ENCODE results near the gene STRAP. TPM values are rescaled to one million over a fixed set of nuclear protein-coding genes. Genes with fewer than 3 reads are reported as not detected.

Gene STRAP
- total and polyA plus RNA-seq, 2 of the 13 experiments (the other 11 are each of a cell fraction or from before 2014, with no cell fraction given), result 66.9 to 118 TPM

DNA sequence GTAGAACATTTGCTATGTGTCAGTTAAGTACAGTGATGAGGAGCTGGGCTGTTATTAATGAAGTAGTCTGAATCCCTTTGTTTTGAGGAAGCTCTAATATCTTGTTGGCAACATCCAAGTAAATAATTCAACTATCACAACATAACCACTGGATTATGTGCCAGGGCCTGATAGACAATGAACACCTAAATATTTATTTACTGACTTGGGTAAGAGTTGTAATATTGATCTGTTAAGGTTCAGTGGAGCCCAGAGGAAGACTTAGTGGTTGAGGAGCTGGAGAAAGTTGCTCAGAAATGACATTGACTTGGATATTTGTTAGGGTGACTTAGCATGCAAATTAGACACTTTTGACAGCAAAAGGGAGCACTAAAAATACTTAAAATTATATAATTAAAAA is 55.7 kb downstream of the STRAP start:
- Histone ChIP-seq H2AFZ (ENCODE audit: low read length) (no peak overlapping the region), H3K4me1 (ENCODE audit: insufficient read depth, low read length) (no peaks in the 10 kb centered on the region), H3K4me3 (replicated peaks in 1 of 3; ENCODE audit: insufficient read depth in 1 of 3, low read depth in 2 of 3, low read length in 3 of 3) (no peak overlapping the region), H3K79me2 (ENCODE audit: insufficient read depth, low read length) (no peaks in the 10 kb centered on the region), H3K9ac (ENCODE audit: insufficient read depth, low read depth, low read length) (no peak overlapping the region), H3K4me2 (ENCODE audit: low read depth, low read length) (no peak overlapping the region), H4K20me1 (ENCODE audit: insufficient read depth, low read length) (no peaks in the 10 kb centered on the region), H3K36me3 (replicated peaks in 1 of 2; ENCODE audit: control insufficient read depth in 1 of 2, insufficient read depth in 2 of 2, low read length in 2 of 2) (no peaks in the 10 kb centered on the region), H3K27me3 (ENCODE audit: control insufficient read depth in 1 of 2, insufficient read depth in 2 of 2, low read length in 2 of 2) (no peaks in the 10 kb centered on the region), H3K27ac (ENCODE audit: extremely low read length, insufficient read depth, low read length) (no peak overlapping the region), H3K9me3 (ENCODE audit: low read length) (peaks cover 9% of the 10 kb centered on the region)
- no TSS peak for BruUV-seq (replicated peaks)
- intact Hi-C loops (cut with micrococcal nuclease; ENCODE audit: unreplicated experiment), result no loop called here
- ChIA-PET CTCF (ENCODE audit: low intra/inter-chr PET ratio, low total read pairs) (no interaction called here), POLR2A (no interaction called here)
- FAIRE-seq, result no peak
- TF ChIP-seq NR2F6 (IDR thresholded peaks at IDR 0.05) (no peak), NR2F6 (CRISPR knock-in tag; IDR thresholded peaks at IDR 0.05) (no peak), ZNF101 (CRISPR knock-in tag; IDR thresholded peaks at IDR 0.05; ENCODE audit: borderline replicate concordance, low read depth) (no peak), RBAK (CRISPR knock-in tag; IDR thresholded peaks at IDR 0.05) (no peak), PAX8 (CRISPR knock-in tag; IDR thresholded peaks at IDR 0.05; ENCODE audit: borderline replicate concordance) (no peak), SMYD3 (CRISPR knock-in tag; IDR thresholded peaks at IDR 0.05) (no peak)
- TF ChIP-seq, protein P1, sequence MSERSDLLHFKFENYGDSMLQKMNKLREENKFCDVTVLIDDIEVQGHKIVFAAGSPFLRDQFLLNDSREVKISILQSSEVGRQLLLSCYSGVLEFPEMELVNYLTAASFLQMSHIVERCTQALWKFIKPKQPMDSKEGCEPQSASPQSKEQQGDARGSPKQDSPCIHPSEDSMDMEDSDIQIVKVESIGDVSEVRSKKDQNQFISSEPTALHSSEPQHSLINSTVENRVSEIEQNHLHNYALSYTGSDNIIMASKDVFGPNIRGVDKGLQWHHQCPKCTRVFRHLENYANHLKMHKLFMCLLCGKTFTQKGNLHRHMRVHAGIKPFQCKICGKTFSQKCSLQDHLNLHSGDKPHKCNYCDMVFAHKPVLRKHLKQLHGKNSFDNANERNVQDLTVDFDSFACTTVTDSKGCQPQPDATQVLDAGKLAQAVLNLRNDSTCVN (CRISPR knock-in tag; IDR thresholded peaks at IDR 0.05; ENCODE audit: borderline replicate concordance), result no peak
- DNase-seq (ENCODE audit: low spot score), result no peak
- in situ Hi-C loops (cut with HindIII; ENCODE audit: extremely low pct_ligation_motif_present, low pct_unique_long_range_greater_than_20kb), result no loop called here
- no peak for ATAC-seq

DNA sequence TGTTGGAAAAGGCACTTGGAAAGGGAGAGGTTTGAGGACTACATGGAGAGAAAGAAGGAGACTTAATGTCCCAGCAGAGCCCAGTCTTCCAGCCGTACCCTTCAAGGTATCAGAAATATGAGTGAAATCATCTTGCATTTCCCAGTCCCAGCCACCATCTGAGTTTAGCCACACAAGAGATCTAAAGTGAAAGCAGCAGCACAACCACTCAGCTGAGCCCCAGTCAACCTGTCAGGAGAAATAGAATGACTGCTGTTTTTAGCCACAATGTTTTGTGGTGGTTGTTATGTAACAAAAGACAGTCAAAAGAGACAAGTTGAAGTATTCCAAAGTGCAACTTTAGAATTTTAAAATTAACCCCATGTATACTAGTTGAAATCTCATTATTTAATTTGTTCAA is 56.9 kb downstream of the STRAP start:
- no peak overlapping the region for H3K4me2 ChIP-seq (ENCODE audit: low read depth, low read length)
- FAIRE-seq (no peak), ATAC-seq (no peak), DNase-seq (ENCODE audit: low spot score) (peak; percentile 2)
- ChIA-PET POLR2A (no interaction called here), CTCF (ENCODE audit: low intra/inter-chr PET ratio, low total read pairs) (no interaction called here)
- no TSS peak for BruUV-seq (replicated peaks)
- H3K27ac ChIP-seq (ENCODE audit: extremely low read length, insufficient read depth, low read length), result no peak overlapping the region
- H3K4me3 ChIP-seq (replicated peaks in 1 of 3; ENCODE audit: insufficient read depth in 1 of 3, low read depth in 2 of 3, low read length in 3 of 3), result no peak overlapping the region
- peaks cover 4% of the 10 kb centered on the region for H3K79me2 ChIP-seq (ENCODE audit: insufficient read depth, low read length)
- peaks cover 9% of the 10 kb centered on the region for H3K9me3 ChIP-seq (ENCODE audit: low read length)
- in situ Hi-C loops (cut with HindIII; ENCODE audit: extremely low pct_ligation_motif_present, low pct_unique_long_range_greater_than_20kb), result no loop called here
- TF ChIP-seq ZNF331 (CRISPR knock-in tag; IDR thresholded peaks at IDR 0.05), result peak; percentile 100
- TF ChIP-seq MIXL1 (CRISPR knock-in tag; IDR thresholded peaks at IDR 0.05), result 0 out of 2 replicates have a peak, but pooled peaks have one; percentile 33
- TF ChIP-seq, protein P2, sequence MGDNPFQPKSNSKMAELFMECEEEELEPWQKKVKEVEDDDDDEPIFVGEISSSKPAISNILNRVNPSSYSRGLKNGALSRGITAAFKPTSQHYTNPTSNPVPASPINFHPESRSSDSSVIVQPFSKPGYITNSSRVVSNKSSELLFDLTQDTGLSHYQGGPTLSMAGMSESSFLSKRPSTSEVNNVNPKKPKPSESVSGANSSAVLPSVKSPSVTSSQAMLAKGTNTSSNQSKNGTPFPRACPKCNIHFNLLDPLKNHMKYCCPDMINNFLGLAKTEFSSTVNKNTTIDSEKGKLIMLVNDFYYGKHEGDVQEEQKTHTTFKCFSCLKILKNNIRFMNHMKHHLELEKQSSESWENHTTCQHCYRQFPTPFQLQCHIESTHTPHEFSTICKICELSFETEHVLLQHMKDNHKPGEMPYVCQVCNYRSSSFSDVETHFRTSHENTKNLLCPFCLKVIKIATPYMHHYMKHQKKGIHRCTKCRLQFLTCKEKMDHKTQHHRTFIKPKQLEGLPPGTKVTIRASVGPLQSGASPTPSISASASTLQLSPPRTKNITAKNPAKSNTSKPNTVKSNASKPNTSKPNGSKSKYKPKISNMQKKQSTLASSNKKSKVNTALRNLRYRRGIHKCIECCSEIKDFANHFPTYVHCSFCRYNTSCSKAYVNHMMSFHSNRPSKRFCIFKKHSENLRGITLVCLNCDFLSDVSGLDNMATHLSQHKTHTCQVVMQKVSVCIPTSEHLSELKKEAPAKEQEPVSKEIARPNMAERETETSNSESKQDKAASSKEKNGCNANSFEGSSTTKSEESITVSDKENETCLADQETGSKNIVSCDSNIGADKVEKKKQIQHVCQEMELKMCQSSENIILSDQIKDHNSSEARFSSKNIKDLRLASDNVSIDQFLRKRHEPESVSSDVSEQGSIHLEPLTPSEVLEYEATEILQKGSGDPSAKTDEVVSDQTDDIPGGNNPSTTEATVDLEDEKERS (CRISPR knock-in tag; IDR thresholded peaks at IDR 0.05), result no peak
- intact Hi-C loops (cut with micrococcal nuclease; ENCODE audit: unreplicated experiment), result no loop called here
- no peaks in the 10 kb centered on the region for H3K4me1 ChIP-seq (ENCODE audit: insufficient read depth, low read length)
- no peaks in the 10 kb centered on the region for H3K27me3 ChIP-seq (ENCODE audit: control insufficient read depth in 1 of 2, insufficient read depth in 2 of 2, low read length in 2 of 2)
- H4K20me1 ChIP-seq (ENCODE audit: insufficient read depth, low read length), result no peaks in the 10 kb centered on the region
- no peak overlapping the region for H2AFZ ChIP-seq (ENCODE audit: low read length)
- WGBS (ENCODE audit: low lambda C conversion rate), result 100% methylated on average over 1 of the region's 1 CpG
- H3K9ac ChIP-seq (ENCODE audit: insufficient read depth, low read depth, low read length), result no peak overlapping the region
- no peaks in the 10 kb centered on the region for H3K36me3 ChIP-seq (replicated peaks in 1 of 2; ENCODE audit: control insufficient read depth in 1 of 2, insufficient read depth in 2 of 2, low read length in 2 of 2)

Data from HepG2 (cell line).